Retinal pigment epithelial cell (primary cell): ENCODE measurements around the gene C16orf78.

Experiments
- DNase-seq: peaks from one replicate; pipeline ENCODE4 v3.0.0-alpha.2; 2010; ENCODE audit warnings: low read depth
- H3K4me3 ChIP-seq: 2 replicates; pipeline ENCODE4 v1.5.1; 2011; ENCODE audit warnings: mild to moderate bottlenecking, low read length, control low read depth, moderate library complexity
- TF ChIP-seq, protein P1 (sequence below): conservative IDR thresholded peaks from 2 replicates; pipeline ENCODE4 v1.5.1; 2011; ENCODE audit warnings: low read depth, low read length, control low read depth, inconsistent platforms

Gene C16orf78, protein sequence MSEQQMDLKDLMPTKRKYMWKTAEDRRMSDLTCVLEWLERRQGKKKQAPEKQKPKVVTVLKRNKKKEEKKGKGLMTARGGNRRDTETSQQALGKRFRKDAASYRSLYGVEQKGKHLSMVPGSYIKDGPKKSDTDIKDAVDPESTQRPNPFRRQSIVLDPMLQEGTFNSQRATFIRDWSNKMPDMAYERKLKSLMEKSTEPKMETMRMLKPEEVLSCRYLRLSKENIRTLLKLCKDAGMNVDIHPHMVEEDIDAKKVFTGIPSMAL

DNA sequence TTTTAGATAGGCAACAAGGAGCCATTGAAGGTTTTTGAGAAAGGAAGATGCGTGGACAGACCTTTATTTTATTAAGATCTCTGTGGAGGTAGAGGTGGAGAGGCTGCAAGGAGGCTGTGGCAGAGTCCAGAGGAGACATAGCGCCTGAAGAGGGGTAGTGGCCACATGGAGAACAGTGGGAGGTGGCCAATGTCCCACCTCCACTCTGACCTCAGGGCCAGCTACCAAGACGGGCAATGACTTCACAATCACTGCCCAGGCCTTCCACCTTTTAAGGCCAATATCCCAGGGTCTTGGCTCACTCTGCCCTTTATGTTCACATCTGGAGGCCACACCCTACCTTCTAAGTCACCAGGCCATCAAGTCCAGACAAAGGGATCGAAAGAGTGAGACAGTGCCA, at the start of gene C16orf78:
TSS of gene C16orf78 (plus strand) at position 301 of the 400 bp plus-strand sequence. CDS start 136 bp downstream, outside the sequence.
- TF ChIP-seq, protein P1, sequence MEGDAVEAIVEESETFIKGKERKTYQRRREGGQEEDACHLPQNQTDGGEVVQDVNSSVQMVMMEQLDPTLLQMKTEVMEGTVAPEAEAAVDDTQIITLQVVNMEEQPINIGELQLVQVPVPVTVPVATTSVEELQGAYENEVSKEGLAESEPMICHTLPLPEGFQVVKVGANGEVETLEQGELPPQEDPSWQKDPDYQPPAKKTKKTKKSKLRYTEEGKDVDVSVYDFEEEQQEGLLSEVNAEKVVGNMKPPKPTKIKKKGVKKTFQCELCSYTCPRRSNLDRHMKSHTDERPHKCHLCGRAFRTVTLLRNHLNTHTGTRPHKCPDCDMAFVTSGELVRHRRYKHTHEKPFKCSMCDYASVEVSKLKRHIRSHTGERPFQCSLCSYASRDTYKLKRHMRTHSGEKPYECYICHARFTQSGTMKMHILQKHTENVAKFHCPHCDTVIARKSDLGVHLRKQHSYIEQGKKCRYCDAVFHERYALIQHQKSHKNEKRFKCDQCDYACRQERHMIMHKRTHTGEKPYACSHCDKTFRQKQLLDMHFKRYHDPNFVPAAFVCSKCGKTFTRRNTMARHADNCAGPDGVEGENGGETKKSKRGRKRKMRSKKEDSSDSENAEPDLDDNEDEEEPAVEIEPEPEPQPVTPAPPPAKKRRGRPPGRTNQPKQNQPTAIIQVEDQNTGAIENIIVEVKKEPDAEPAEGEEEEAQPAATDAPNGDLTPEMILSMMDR = no peak
- no peak for DNase-seq
- H3K4me3 ChIP-seq = no peak within 1 kb of the TSS

DNA sequence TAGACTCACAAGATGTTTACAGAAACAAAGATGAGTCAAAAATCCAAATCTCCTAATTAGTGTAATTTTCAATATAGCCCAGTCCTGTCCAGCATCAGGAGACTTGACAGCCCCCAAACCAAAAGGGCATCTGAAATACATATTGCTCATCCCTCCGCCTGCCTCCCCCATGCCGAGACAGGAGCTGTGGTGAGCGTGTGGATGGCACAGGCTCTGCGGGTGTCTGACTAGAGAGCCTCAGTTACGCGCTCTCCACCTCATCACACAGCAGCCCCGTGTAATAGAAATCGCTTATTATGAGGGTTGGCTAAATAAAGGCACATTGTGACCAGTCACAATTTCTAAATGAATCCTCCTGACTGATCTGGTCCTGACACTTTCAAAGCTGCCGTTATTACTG, 48.9 kb upstream of the C16orf78 start:
- no peak overlapping the region for H3K4me3 ChIP-seq
- TF ChIP-seq, protein P1 = no peak
- no peak for DNase-seq

DNA sequence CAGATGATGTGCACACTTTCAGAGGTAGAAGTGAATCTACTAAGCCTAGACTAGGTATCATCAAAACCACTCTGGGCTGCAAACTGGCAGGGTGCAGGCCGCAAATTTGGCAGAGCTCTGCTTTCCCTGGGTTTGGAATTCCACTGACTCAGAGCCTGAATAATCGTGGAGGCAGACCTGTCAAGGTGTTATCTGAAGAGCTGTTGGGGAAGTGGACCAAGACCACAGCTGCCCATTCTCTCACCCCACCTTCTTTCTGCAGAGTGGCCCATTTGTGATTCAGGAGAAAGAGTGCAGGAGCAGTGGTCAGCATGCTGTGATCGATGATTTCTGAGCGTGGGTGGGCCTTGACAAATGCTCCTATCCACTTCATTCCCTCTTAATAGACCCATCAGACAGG, 46.1 kb upstream of the C16orf78 start:
- TF ChIP-seq, protein P1 = no peak
- H3K4me3 ChIP-seq = no peak overlapping the region
- DNase-seq = no peak

DNA sequence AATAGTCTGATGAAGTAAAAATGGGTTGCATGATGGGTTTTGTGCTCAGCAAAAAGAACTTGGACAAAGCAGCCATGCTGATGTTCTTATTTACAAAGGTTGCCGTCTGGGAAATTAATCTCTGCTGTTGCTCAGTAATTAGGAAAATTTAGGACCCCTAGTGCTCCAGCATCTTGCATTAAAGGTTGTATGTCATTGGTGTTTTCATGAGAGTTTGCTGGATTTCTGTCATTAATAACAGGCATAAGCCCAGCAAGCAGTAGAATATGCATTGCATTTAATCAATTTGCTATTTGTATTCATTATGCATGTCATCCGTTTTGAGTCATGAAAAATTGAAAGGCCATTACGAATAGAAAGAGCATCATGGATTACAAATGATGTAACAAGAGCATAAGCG, 45.3 kb upstream of the C16orf78 start:
- H3K4me3 ChIP-seq = no peak overlapping the region
- TF ChIP-seq, protein P1 = no peak
- DNase-seq = no peak

DNA sequence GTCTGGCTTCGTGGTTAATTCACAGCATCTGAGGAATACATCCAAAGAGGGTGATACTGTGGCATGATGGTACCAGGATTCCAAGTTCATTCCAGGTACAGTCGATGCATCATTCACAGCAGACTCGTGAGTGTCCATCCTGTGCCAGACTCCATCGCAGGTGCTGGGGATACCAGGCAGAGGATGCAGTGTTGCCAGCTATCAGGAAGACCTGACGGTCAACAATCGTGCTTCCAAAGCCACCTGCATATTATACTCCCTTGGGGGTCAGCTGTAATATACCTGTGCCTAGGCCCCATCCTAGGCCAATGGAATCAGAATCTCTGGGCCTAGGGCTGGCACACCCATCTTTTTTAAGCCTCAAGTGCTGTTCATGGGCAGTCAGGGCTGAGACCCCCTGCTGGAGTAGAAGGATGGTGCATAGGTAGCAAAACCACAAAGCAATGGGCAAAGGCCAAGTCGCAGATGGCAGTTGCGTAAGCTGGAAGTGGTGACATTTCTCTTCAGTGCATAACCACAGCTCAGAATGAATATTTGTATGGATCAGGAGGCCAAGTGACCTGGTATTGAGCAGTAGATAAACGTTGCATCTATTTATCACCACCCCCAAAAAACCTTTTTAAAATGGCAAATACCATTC, 42.9 kb upstream of the C16orf78 start:
- TF ChIP-seq, protein P1 = no peak
- H3K4me3 ChIP-seq = no peak overlapping the region
- DNase-seq = no peak

DNA sequence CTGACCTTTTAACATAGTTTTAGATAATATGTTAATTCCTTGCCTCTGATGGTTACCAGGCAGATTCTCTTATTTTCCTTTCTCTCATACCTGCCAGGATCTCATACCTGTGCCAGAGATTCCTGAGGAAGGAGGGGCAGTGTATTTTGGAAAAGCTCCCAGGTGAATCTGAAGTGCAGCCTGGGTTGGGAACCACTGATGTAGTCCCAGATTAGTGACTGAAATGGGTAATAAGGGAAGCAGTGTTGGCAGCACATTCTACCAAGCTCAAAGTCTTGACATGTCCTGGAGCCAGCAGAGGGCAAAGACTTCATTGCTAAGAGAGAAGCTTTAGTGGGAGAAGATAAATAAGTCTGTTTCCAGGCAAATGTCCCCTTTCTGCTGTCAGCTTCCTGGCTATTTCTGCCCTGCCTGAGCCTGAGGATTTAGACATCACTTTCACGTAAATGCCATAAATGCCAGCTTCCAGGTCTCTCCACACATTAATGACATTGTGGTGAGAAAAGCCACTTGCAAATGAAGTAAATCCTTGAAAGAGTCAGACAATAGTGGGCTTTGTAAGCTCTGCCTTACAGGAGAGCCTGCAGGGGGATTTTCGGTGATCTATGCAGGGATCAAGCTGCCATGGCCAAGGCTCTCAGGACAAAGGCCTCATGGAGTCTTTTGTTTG, 40.9 kb upstream of the C16orf78 start:
- no peak overlapping the region for H3K4me3 ChIP-seq
- TF ChIP-seq, protein P1 = no peak

DNA sequence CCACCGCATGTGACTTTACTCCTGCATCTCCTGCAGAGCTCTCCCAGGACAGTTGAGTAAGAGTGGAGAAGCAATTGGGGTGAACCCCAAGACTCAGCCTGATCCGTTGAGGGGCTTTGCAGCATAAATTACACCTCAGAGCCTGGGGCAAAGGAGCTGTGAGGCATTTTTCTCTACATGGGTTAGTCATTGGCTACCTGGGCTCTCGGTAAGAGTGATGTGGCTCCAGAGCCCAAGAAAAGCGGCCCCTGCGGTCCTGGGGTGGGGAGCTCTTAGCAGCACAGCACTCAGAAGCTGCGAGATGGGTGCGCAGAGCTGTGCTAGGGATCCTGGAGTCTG, 40.4 kb upstream of the C16orf78 start:
- no peak overlapping the region for H3K4me3 ChIP-seq
- no peak for DNase-seq
- TF ChIP-seq, protein P1 = no peak

More for the DNA sequence above, 40.9 kb upstream of the C16orf78 start:
- no peak for DNase-seq
